ENCODE results near the gene CRYL1. TPM values are rescaled to one million over a fixed set of nuclear protein-coding genes. Genes with fewer than 3 reads are reported as not detected.

CRYL1 gene
- total RNA-seq, 1 experiment from 2014 or later: 13.4 TPM

DNA sequence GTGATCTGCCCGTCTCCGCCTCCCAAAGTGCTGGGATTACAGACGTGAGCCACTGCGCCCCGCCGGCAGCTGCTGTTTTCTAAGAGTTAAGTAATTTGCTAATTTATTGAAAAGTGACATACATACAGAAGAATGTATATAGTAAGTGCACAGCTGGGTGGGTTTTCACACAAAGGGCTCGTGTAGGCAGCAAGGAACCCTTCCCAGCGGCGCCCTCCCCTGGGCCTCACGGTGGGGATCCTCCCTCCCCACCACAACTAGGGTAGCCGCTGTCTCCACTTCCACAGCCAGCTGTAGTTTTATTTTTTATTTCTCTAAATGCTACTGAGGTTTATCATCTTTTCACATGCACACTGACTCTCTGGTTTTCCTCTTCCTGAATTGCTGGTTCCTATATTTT, 64.9 kb downstream of the CRYL1 start:
- DNase-seq (ENCODE audit: low read depth, low spot score) (no peak), ATAC-seq (no peak)
- TF ChIP-seq TCF7L2 (IDR thresholded peaks at IDR 0.05; ENCODE audit: low read depth, low read length) (no peak), POLR2AphosphoS5 (IDR thresholded peaks at IDR 0.05; ENCODE audit: low read depth, low read length) (no peak)
- TF ChIP-seq, protein P1, sequence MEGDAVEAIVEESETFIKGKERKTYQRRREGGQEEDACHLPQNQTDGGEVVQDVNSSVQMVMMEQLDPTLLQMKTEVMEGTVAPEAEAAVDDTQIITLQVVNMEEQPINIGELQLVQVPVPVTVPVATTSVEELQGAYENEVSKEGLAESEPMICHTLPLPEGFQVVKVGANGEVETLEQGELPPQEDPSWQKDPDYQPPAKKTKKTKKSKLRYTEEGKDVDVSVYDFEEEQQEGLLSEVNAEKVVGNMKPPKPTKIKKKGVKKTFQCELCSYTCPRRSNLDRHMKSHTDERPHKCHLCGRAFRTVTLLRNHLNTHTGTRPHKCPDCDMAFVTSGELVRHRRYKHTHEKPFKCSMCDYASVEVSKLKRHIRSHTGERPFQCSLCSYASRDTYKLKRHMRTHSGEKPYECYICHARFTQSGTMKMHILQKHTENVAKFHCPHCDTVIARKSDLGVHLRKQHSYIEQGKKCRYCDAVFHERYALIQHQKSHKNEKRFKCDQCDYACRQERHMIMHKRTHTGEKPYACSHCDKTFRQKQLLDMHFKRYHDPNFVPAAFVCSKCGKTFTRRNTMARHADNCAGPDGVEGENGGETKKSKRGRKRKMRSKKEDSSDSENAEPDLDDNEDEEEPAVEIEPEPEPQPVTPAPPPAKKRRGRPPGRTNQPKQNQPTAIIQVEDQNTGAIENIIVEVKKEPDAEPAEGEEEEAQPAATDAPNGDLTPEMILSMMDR (IDR thresholded peaks at IDR 0.05): 0 out of 2 replicates have a peak, but pooled peaks have one; percentile 6
- TF ChIP-seq, protein P2, sequence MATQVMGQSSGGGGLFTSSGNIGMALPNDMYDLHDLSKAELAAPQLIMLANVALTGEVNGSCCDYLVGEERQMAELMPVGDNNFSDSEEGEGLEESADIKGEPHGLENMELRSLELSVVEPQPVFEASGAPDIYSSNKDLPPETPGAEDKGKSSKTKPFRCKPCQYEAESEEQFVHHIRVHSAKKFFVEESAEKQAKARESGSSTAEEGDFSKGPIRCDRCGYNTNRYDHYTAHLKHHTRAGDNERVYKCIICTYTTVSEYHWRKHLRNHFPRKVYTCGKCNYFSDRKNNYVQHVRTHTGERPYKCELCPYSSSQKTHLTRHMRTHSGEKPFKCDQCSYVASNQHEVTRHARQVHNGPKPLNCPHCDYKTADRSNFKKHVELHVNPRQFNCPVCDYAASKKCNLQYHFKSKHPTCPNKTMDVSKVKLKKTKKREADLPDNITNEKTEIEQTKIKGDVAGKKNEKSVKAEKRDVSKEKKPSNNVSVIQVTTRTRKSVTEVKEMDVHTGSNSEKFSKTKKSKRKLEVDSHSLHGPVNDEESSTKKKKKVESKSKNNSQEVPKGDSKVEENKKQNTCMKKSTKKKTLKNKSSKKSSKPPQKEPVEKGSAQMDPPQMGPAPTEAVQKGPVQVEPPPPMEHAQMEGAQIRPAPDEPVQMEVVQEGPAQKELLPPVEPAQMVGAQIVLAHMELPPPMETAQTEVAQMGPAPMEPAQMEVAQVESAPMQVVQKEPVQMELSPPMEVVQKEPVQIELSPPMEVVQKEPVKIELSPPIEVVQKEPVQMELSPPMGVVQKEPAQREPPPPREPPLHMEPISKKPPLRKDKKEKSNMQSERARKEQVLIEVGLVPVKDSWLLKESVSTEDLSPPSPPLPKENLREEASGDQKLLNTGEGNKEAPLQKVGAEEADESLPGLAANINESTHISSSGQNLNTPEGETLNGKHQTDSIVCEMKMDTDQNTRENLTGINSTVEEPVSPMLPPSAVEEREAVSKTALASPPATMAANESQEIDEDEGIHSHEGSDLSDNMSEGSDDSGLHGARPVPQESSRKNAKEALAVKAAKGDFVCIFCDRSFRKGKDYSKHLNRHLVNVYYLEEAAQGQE (IDR thresholded peaks at IDR 0.05; ENCODE audit: insufficient read depth in 1 of 2, low read depth in 2 of 2, low read length in 1 of 2): no peak
- no TSS peak for BruUV-seq (replicated peaks)
- Histone ChIP-seq H3K27ac (ENCODE audit: low read length) (peak overlapping the region; percentile 34; the same call in 1 of the 2 replicates), H3K27me3 (ENCODE audit: control insufficient read depth, insufficient read depth, low read length) (no peaks in the 10 kb centered on the region), H3K36me3 (ENCODE audit: control insufficient read depth, insufficient read depth, low read length) (no peaks in the 10 kb centered on the region), H3K4me1 (ENCODE audit: control insufficient read depth, insufficient read depth, low read length) (peaks cover 13% of the 10 kb centered on the region), H3K9me3 (ENCODE audit: control insufficient read depth, insufficient read depth, low read depth, low read length) (no peaks in the 10 kb centered on the region), H3K4me3 (ENCODE audit: low read depth in 2 of 2, low read length in 2 of 2) (no peak overlapping the region)
- ChIA-PET POLR2A (no interaction called here), CTCF (no interaction called here)
- in situ Hi-C loops (cut with HindIII; ENCODE audit: low pct_unique_long_range_greater_than_20kb, low sequenced_read_pairs): no loop called here
- intact Hi-C loops (cut with micrococcal nuclease; ENCODE audit: unreplicated experiment): loop anchor here (10.0 kb wide), 1 partner anchor 46 kb away; no protein-coding TSS in a partner anchor

DNA sequence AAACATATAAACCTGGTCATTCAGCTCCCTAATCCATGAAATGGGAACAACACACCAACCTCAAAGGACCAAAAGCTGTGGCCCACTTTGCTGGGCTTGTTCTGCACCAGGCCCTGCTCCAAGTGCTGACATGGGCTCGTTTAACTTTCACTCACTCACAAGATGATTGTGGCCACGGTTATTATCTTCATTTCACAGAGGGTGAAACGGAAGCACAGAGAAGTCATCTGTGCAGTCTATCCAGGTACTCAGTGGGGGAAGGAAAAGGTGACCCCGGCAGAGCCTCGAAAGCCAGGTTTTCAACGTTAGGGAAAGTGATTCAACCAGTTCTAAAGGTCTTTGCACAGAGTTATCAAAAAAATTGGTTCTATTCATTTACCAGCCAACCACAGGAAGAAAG, 68.0 kb downstream of the CRYL1 start:
- no peaks in the 10 kb centered on the region for H3K36me3 ChIP-seq (ENCODE audit: control insufficient read depth, insufficient read depth, low read length)
- BruUV-seq (replicated peaks): no TSS peak
- no peaks in the 10 kb centered on the region for H3K27me3 ChIP-seq (ENCODE audit: control insufficient read depth, insufficient read depth, low read length)
- ATAC-seq (no peak), DNase-seq (ENCODE audit: low read depth, low spot score) (no peak)
- ChIA-PET CTCF (no interaction called here), POLR2A (no interaction called here)
- intact Hi-C loops (cut with micrococcal nuclease; ENCODE audit: unreplicated experiment) (no loop called here), in situ Hi-C loops (cut with HindIII; ENCODE audit: low pct_unique_long_range_greater_than_20kb, low sequenced_read_pairs) (no loop called here)
- H3K4me1 ChIP-seq (ENCODE audit: control insufficient read depth, insufficient read depth, low read length): peaks cover 8% of the 10 kb centered on the region; the same call in 1 of the 2 replicates
- TF ChIP-seq SIN3A (IDR thresholded peaks at IDR 0.05; ENCODE audit: borderline replicate concordance, insufficient read depth, low read depth, low read length) (no peak), POLR2AphosphoS5 (IDR thresholded peaks at IDR 0.05; ENCODE audit: low read depth, low read length) (no peak), TCF7L2 (IDR thresholded peaks at IDR 0.05; ENCODE audit: low read depth, low read length) (no peak)
- TF ChIP-seq, protein P1 (IDR thresholded peaks at IDR 0.05): no peak
- TF ChIP-seq, protein P2 (IDR thresholded peaks at IDR 0.05; ENCODE audit: insufficient read depth in 1 of 2, low read depth in 2 of 2, low read length in 1 of 2): no peak
- 0 out of 2 replicates have a peak overlapping the region, but pooled peaks have one; percentile 17 for H3K27ac ChIP-seq (ENCODE audit: low read length)
- H3K9me3 ChIP-seq (ENCODE audit: control insufficient read depth, insufficient read depth, low read depth, low read length): no peaks in the 10 kb centered on the region
- H3K4me3 ChIP-seq (ENCODE audit: low read depth in 2 of 2, low read length in 2 of 2): no peak overlapping the region

Measured in Panc1 (cell line).